GM13977 (cell line): ENCODE results near the gene HIVEP2.
A peak's percentile ranks its signal among the peaks of the same experiment; 100 is the strongest.
"Not testable (repeated sequence)": the region's sequence is repeated elsewhere in the genome, so short reads cannot be mapped to it uniquely, and the experiment has no call there.

Source experiments
- DNase-seq: peaks from one replicate; pipeline ENCODE4 v3.0.0; 2012; ENCODE audit warnings: low spot score
- in situ Hi-C: fragments of 300-500 bp; cut with MboI; formaldehyde crosslinking; loops from one replicate; pipeline ENCODE4 v1.12.0; 2022; ENCODE audit warnings: low sequenced_read_pairs, low pct_unique_long_range_greater_than_20kb, mixed read lengths, inconsistent platforms; ENCODE audit not compliant: unreplicated experiment
- TF ChIP-seq, protein P1 (sequence below): IDR thresholded peaks from 2 replicates; pipeline ENCODE4 v1.5.1; 2012; ENCODE audit warnings: mild to moderate bottlenecking, control low read depth; ENCODE audit not compliant: insufficient read depth; ENCODE audit errors: extremely low read depth, missing control alignments

HIVEP2 gene

DNA sequence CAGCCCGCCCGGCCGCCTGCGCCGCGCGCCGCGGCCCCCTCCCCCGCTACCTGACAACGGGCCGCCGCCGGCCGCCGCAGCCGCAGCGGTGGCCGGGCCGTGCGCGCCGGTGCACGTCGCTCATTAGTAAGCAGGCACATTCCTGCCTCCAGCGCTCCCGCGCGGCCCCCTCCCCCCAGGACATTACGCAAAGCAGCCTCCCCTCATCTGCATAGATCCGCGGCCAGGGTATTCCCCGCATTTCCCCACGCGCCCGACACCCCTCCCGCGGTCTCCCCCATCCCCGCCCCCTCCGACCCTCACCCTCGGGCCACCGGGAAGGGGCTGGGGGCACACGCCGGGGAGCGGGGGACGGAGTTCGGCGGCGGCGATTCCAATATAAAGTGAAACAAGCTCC is at the start of gene HIVEP2:
Gene HIVEP2 (minus strand): TSS at position 128 of the 397 bp plus-strand sequence. CDS start 170,438 bp downstream, outside the sequence.
- DNase-seq = peak; percentile 79
- in situ Hi-C loops = no loop called here
- TF ChIP-seq, protein P1, sequence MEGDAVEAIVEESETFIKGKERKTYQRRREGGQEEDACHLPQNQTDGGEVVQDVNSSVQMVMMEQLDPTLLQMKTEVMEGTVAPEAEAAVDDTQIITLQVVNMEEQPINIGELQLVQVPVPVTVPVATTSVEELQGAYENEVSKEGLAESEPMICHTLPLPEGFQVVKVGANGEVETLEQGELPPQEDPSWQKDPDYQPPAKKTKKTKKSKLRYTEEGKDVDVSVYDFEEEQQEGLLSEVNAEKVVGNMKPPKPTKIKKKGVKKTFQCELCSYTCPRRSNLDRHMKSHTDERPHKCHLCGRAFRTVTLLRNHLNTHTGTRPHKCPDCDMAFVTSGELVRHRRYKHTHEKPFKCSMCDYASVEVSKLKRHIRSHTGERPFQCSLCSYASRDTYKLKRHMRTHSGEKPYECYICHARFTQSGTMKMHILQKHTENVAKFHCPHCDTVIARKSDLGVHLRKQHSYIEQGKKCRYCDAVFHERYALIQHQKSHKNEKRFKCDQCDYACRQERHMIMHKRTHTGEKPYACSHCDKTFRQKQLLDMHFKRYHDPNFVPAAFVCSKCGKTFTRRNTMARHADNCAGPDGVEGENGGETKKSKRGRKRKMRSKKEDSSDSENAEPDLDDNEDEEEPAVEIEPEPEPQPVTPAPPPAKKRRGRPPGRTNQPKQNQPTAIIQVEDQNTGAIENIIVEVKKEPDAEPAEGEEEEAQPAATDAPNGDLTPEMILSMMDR = no peak

GRCh38 chr6:142993977-142994376 is 49.0 kb upstream of the HIVEP2 start:
- in situ Hi-C loops = no loop called here
- TF ChIP-seq, protein P1 = no peak
- DNase-seq = no peak

DNA sequence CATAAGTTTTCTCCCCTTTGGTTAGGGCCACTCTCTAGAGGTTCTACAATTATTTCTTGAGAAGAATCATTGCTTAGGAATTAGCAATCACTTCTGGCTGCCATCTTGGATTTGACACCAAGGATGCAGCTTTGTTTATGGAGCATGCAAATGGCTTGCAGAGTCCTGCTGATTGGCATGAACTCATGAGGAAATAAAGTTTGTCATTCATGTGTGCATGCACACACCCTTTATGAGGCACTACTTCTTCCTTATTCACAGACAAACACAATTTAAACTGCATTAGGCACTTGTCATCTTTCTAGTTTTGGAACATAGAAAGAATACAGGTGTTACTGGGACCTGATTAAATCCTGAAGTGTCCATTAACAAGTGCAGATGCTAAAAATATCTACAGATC is 42.5 kb upstream of the HIVEP2 start:
- in situ Hi-C loops = no loop called here
- TF ChIP-seq, protein P1 = no peak
- no peak for DNase-seq

DNA sequence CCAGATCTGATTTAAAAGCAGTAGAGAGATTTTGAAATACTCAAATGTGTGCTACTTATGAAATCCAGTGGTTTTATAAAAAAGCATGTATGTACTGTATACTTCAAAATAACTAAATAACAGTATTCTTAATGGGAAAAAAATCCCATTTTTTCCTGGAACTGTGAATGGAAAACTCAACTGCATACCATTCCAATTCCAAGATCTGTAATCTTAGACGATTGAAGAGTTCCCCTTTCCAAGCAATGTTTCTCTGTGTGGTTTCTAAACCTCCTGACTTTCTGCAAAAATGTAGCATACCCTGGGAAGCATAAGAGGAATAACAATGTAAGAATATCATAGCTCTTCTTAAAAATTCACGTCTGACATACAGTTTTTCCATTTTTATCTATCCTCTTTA is 40.3 kb upstream of the HIVEP2 start:
- TF ChIP-seq, protein P1 = no peak
- in situ Hi-C loops = no loop called here
- no peak for DNase-seq

DNA sequence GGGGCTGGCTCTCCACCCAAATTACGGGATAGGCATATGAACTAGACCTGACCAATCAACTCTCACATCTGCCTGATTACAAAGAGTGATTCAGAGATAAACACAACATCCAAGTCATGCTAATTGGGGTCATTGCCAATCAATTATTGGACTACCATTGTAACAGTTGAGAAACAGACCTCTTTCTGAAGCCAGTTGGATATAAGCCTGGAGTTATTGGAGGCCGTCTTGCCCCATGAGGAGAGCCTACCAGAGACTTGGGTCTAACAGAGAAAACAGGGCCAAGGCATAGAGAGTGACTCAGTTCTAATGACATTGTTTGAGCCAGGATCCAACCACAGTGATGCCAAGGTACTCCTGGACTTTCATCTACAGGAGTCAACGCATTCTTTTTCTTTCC is 39.4 kb upstream of the HIVEP2 start:
- TF ChIP-seq, protein P1 = no peak
- no peak for DNase-seq
- in situ Hi-C loops = no loop called here

DNA sequence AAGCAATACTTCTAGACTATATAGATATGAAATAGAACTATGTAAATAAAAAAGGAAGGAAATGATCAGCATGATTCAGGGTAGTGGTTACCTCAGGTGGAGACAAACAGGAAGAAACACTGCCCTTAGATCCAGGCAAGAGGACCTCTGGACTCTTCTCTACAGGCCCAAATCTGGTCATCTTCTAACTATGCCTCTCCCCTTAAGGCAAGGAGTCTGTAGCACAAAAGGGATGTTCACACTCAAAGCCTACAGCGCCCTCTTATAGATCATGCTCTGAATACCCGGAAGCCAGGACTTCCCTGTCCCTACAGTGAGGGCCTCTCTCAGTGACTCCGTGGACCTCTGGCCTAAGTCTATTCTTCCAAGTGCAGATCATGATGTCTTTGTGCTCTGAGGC is 30.4 kb upstream of the HIVEP2 start:
- TF ChIP-seq, protein P1 = no peak
- in situ Hi-C loops = no loop called here
- DNase-seq = no peak

DNA sequence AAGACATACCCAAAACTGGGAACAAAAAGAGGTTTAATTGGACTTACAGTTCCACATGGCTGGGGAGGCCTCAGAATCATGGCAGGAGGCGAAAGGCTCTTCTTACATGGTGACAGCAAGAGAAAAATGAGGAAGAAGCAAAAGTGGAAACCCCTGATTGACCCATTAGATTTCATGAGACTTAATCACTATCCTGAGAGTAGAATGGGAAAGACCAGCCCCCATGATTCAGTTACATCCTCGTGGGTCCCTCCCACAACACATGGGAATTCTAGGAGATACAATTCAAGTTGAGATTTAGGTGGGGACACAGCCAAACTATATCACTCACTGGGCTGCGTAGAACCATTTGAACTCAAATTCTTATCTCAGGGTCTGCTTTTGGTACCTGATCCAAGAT is 26.0 kb upstream of the HIVEP2 start:
- DNase-seq, in situ Hi-C loops: not testable (repeated sequence)
